H54 (cell line): Measurements from ENCODE around the gene PRKCD.

Experiments used
- DNase-seq: peaks from one replicate; pipeline ENCODE4 v3.0.0; 2011; ENCODE audit warnings: low spot score, mixed read lengths; ENCODE audit not compliant: insufficient read length
- FAIRE-seq: peaks from 3 replicates; lab custom pipeline; 2011; peaks lifted over from hg19 to GRCh38; lab: Jason Lieb, UNC
- POLR2A ChIP-seq: IDR thresholded peaks from 2 replicates; pipeline ENCODE4 v1.6.1; 2011; ENCODE audit warnings: low read depth, mild to moderate bottlenecking, low read length

The PRKCD gene

GRCh38 chr3:53166781-53167291 is 5.8 kb downstream of the PRKCD start:
- peak; percentile 98 for DNase-seq
- FAIRE-seq: peak; percentile 36
- peak; percentile 35; the same call in 1 of the 2 replicates for TF ChIP-seq POLR2A

- DNase-seq (no peak), FAIRE-seq (no peak)
- no peak for TF ChIP-seq POLR2A
Measured at GRCh38 chr3:53167418-53168174, 6.6 kb downstream of the PRKCD start.

GRCh38 chr3:53168175-53168923 is 7.3 kb downstream of the PRKCD start:
- FAIRE-seq (no peak), DNase-seq (no peak)
- no peak for TF ChIP-seq POLR2A

- no peak for TF ChIP-seq POLR2A
- FAIRE-seq (no peak), DNase-seq (no peak)
Measured at GRCh38 chr3:53169045-53169831, 8.2 kb downstream of the PRKCD start.

GRCh38 chr3:53169832-53170324 is 8.9 kb downstream of the PRKCD start:
- DNase-seq (no peak), FAIRE-seq (no peak)
- no peak for TF ChIP-seq POLR2A

- no peak for TF ChIP-seq POLR2A
- DNase-seq: no peak
- FAIRE-seq: no peak
Measured at GRCh38 chr3:53170325-53171063, 9.5 kb downstream of the PRKCD start.

- no peak for DNase-seq
- no peak for TF ChIP-seq POLR2A
- FAIRE-seq: no peak
Measured at GRCh38 chr3:53171064-53171418, 10.0 kb downstream of the PRKCD start.

GRCh38 chr3:53171827-53172505 is 11.0 kb downstream of the PRKCD start:
- DNase-seq (no peak), FAIRE-seq (no peak)
- TF ChIP-seq POLR2A: no peak

GRCh38 chr3:53173107-53173506 is 12.1 kb downstream of the PRKCD start:
- no peak for DNase-seq
- no peak for TF ChIP-seq POLR2A
- no peak for FAIRE-seq

GRCh38 chr3:53174346-53175250 is 13.6 kb downstream of the PRKCD start:
- DNase-seq (no peak), FAIRE-seq (no peak)
- TF ChIP-seq POLR2A: no peak
